Brain microvascular endothelial cell (primary cell): ENCODE results near the gene GRID1.
"Not testable (repeated sequence)": the region's sequence is repeated elsewhere in the genome, so short reads cannot be mapped to it uniquely, and the experiment has no call there.

ENCODE experiments used
- DNase-seq: peaks from one replicate; pipeline ENCODE4 v3.0.0-alpha.2; 2020
- H3K27ac ChIP-seq: fragments of 250-450 bp; sonication (Bioruptor Pico); 2 replicates; pipeline ENCODE4 v1.5.1; 2020; ENCODE audit warnings: mild to moderate bottlenecking, moderate library complexity
- H3K27me3 ChIP-seq: fragments of 250-450 bp; sonication (Bioruptor Pico); replicated peaks from 2 replicates; pipeline ENCODE4 v1.5.1; 2020; ENCODE audit warnings: mild to moderate bottlenecking
- H3K36me3 ChIP-seq: fragments of 250-450 bp; sonication (Bioruptor Pico); replicated peaks from 2 replicates; pipeline ENCODE4 v1.5.1; 2020; ENCODE audit warnings: mild to moderate bottlenecking
- H3K4me3 ChIP-seq: 2 replicates; pipeline ENCODE4 v1.5.1; 2011; ENCODE audit warnings: low read depth, mild to moderate bottlenecking, control low read depth, low read length, moderate library complexity
- CTCF ChIP-seq: IDR thresholded peaks from 2 replicates; pipeline ENCODE4 v1.5.1; 2011; ENCODE audit warnings: low read depth, mild to moderate bottlenecking, moderate library complexity, low read length, control low read depth, inconsistent platforms; ENCODE audit errors: missing control alignments
- in situ Hi-C: cut with HindIII; loops from 2 replicates; pipeline ENCODE4 v1.10.0; 2017; ENCODE audit warnings: low sequenced_read_pairs, low pct_ligation_motif_present

GRID1 gene

GRCh38 chr10:86079088-86079487 is 287.5 kb downstream of the GRID1 start:
- Histone ChIP-seq H3K27ac (no peak overlapping the region), H3K36me3 (no peaks in the 10 kb centered on the region), H3K4me3 (no peak overlapping the region), H3K27me3 (no peaks in the 10 kb centered on the region)
- DNase-seq = no peak
- in situ Hi-C loops = no loop called here
- no peak for TF ChIP-seq CTCF

- Histone ChIP-seq H3K4me3 (no peak overlapping the region), H3K36me3 (no peaks in the 10 kb centered on the region), H3K27me3 (no peaks in the 10 kb centered on the region), H3K27ac (no peak overlapping the region)
- in situ Hi-C loops = no loop called here
- no peak for DNase-seq
- no peak for TF ChIP-seq CTCF
These were observed 288.0 kb downstream of the GRID1 start for GRCh38 chr10:86078639-86079035.

- in situ Hi-C loops = no loop called here
- TF ChIP-seq CTCF = no peak
- H3K27ac ChIP-seq = no peak overlapping the region
- H3K4me3 ChIP-seq = no peak overlapping the region
- no peaks in the 10 kb centered on the region for H3K27me3 ChIP-seq
- no peak for DNase-seq
- no peaks in the 10 kb centered on the region for H3K36me3 ChIP-seq
These were observed 288.5 kb downstream of the GRID1 start for GRCh38 chr10:86077871-86078638.

- Histone ChIP-seq H3K27ac (no peak overlapping the region), H3K4me3 (no peak overlapping the region), H3K27me3 (no peaks in the 10 kb centered on the region), H3K36me3 (no peaks in the 10 kb centered on the region)
- DNase-seq = no peak
- in situ Hi-C loops = no loop called here
- TF ChIP-seq CTCF = no peak
These were observed 289.3 kb downstream of the GRID1 start for GRCh38 chr10:86077271-86077670.

- DNase-seq, in situ Hi-C loops, H3K36me3 ChIP-seq, H3K27ac ChIP-seq, H3K4me3 ChIP-seq, H3K27me3 ChIP-seq: not testable (repeated sequence)
These were observed 290.1 kb downstream of the GRID1 start for GRCh38 chr10:86076497-86076896.

GRCh38 chr10:86075512-86075911 is 291.1 kb downstream of the GRID1 start:
- H3K4me3 ChIP-seq = no peak overlapping the region
- no peak for TF ChIP-seq CTCF
- no peaks in the 10 kb centered on the region for H3K27me3 ChIP-seq
- H3K27ac ChIP-seq = no peak overlapping the region
- in situ Hi-C loops = no loop called here
- H3K36me3 ChIP-seq = no peaks in the 10 kb centered on the region
- no peak for DNase-seq
